Activated T-helper 1 cell treated with Interleukin-2 at 50 U/mL for 16 hours (primary cell): Measurements from ENCODE around the gene GRID1.

ENCODE experiments used
- DNase-seq: peaks from one replicate; pipeline ENCODE4 v3.0.0-alpha.2; 2020; ENCODE audit warnings: low read depth

GRID1 gene

DNA sequence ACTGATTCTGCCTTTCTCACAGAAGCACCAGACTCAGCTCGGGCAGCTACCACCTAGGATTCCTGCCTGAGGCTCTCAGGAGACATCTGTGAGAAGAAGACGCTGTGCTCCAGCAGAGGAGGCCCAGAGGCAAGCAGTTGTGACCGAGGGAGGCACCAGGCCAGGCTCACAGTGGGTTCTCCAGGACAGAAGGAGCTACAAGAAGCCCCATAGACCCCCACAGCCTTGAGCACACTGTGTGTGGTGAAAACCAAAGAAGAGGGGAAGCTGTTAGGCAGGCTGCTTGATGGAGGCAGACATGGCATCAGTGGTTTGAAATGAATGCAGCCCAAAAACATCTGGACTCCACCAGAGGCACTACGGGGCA is 198.8 kb downstream of the GRID1 start:
- DNase-seq = no peak

DNA sequence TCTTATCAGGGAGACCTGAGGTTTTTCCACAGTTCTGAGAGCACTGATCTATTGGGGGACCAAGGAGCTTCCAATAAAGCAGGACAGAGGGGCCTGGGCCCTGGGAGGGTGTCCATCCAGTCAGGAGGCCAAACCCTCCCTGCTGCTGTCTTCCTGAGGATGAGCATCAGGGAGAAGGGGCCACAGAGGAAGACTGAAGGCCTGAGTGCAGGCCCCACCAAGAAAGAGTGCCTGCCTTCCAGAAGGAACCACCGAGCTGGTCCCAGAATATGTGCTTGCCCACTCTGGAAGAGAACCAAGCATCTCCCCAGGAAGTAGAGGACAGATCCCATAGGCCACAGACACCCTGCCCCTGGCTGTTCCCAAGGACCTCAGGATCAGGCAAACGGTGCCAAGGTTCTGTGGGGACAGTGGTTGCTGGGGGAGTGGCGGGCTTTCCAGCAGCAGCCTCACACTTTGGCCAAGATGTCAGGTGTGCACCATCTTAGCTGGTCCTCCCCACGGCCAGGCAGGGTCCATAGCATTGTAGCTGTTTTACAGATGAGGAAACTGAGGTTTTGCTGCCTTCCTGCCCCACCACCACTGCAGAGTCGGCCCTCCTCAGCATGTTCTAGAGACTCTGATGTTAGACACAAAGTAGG is 199.4 kb downstream of the GRID1 start:
- DNase-seq = no peak

DNA sequence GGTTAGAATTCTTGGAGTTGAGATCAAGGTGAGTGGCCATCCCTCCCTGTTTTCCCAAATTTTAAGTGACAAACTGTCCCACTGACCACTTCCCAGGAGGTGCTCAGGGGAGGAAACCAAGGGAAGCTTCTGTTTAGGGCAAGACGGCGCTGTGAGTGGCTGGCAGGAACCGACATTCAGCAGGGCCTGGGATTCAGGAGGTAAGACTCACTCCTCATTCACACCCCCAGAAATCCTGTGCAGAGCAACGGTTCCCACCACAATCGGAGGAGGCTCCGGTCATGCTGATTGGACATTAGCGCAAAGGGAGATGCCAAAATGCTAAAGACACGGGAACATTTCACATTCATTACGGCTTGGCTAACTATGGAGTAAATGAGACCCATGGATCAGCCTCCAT is 200.9 kb downstream of the GRID1 start:
- no peak for DNase-seq

DNA sequence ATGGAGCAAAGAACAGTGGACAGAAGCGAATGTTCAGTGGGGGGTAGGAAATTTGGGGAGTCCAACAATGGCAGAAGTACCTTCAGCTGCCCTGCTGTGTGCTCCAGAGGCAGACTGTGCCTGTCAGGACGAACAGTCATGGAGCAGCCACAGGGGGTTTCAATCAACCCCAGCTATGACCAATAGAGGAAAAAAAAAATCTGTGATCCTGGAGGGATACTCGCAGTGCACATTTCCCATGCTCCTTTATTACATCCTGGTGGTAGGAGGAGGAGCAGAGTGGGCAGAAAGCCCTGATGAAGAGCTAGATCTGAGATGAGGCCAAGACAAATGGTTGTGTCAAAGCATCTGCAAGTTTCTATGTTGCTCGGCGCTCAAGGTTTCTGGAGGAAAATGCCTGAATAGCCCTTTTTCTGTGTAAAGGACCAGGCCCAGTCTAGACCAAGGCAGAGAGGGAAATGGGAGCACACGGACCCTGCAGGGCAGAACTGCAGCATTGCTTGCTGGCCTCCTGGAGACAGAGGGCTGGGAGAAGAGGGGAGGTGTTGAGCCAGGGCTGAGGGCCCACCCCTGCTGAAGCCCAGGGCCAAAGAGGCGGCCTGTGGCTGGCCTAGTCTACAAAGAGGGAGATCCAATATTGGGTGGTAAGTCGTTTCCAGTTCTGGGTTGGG is 201.5 kb downstream of the GRID1 start:
- DNase-seq = no peak

DNA sequence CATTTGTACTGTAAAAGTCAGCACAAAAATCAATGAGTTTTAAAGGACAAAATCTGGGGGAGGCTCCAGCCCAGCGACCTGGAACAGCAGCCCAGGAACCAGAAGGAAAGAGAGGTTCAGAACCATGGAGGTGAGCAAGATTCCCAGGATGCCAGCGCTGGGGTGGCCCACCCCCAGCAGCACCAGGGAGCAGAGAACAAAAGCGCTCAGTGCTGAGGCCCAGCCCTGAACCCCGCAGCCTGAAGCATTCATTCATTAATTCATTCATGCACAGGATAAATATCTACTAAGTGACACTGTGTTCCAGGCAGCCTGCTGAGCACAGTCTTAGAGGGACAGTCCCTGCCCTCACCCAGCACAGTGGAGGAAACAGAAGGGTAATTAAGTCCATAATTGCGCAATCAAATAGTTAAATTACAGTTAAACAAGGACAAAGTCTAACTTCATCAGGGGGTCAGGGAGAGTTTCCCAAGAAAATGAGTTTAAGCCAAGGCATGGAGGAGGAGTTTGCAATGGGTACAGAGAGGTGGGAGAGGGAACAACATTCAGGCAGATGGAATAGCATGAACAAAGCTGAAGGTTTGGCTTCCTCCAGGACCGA is 202.3 kb downstream of the GRID1 start:
- no peak for DNase-seq

DNA sequence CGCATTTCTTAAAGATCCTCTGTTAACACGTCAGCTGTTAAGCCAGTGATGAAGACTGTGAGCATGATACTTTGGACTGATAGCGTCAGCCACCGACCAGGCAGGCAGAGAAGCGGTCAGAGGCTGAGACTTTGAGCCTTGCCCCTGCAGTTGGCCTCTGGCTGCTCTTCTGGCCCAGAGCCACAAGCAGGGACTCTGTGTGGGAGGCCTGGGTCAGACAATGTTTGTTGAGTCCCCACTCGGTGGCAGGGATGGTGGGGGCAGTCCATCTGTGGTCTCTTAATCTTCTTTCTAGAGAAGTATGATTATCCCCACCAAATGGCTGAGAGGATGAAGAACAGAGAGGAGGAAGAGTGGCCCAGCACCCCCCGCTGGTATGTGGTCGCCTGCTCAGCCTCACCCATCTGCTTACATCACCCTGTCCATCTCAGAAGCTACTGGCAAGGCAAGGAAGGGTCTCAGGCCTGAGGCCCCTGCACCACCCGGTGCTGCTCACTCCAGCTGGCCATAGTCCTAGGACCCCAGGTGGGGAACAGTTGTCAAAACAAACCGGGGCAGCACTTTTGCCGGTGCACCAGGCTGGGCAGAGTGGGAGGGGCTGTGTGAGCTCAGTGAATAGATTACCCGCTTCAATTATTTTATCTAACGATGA is 202.9 kb downstream of the GRID1 start:
- no peak for DNase-seq

DNA sequence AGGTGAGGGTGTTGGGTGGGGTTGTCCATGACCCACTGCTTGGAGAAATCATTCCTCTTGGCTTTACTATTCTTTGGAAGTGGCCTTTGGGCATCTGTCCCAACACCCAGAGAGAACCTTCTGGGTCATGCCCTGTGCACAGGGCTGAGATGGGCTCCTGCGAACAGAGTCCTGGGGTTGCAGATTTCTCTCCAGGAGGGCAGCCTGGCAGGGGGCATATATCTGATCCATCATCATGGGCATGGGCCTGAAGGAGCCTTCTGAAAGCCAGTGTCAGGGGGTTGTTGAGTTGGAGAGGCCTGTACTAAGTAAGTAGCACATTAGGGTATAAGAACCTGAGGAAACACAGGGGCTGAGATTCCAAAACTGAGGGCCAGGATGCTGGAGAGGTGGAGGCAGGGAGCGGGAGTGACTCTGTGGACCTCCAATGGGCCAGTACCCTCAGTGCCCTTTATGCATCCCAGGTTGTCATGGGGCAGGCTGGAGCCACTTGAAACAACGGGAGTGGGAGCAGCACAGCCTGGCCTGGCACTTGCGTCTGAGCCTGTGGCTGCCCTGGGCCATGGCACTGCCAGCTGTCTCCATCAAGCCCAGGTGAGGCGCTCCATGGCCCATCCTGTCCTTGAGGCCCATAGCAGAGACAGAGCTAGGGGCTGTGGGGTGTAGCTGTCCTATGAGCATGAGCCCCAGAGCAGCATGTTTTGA is 203.7 kb downstream of the GRID1 start:
- no peak for DNase-seq

DNA sequence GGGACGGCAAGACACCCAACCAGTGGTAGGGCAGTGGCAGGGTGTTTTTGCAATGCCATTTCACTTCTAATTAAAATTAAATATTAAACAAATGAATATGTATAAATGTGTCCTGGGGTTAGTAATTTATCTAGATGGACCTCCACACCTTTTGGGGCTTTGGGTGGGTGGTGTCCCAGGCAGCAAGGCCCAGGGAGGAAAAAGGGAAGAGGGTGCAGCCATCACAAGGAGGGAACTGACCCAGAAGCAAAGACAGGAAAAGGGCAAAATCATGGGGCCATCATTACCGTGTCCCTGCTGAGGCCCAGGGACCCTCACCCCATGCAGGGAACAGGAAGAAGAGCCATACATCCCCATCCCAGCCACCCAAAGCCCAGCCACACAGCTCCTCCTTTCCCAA is 204.6 kb downstream of the GRID1 start:
- no peak for DNase-seq

DNA sequence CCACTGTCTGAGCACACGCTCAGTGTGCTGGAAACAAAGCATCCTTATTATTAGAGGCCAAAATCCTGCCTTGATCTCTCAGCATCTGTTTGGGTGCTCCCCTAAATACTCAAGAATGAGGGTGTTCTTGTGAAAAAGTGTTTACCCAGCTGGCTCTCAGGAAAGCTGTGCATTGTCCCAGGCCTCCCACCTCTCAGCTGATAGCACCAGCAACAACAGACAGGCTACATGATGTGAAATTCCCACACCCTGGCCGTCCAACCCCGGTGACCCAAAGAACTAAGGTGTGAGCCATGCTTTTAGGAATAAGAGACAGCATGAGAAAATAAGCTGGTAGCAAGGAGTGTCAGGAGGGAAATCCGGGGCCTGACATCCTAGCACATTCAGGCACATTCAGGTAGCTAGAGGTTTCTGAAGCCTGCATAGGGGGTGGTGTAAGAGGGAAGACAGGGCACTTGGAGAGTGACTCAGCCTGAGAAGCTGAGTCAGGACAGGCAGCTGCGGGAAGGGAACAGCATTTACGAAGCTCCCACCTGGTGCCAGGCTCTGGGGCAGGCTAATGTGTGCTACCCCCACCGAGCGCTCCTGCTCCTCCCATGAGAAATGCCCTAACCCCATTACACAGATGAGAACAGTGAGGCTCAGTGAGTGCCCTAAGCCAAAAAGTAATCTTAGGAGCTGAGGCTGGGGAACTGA is 205.6 kb downstream of the GRID1 start:
- no peak for DNase-seq

DNA sequence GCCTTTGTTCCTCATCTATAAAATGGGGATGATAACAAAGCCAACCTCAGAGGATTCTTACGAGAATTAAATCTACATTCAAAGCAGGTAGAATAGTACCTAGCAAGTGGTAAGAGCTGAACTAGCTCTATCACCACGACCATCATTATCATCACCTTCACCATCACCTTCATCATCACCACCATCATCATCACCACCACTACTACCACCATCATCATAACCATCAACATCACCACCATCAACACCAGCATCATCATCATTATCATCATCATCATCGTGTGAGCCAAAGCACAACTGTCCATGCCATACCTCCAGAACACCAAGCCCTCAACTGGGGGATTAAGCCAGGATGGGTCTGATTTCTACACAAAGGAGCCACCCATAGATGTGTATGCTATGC is 206.8 kb downstream of the GRID1 start:
- no peak for DNase-seq

DNA sequence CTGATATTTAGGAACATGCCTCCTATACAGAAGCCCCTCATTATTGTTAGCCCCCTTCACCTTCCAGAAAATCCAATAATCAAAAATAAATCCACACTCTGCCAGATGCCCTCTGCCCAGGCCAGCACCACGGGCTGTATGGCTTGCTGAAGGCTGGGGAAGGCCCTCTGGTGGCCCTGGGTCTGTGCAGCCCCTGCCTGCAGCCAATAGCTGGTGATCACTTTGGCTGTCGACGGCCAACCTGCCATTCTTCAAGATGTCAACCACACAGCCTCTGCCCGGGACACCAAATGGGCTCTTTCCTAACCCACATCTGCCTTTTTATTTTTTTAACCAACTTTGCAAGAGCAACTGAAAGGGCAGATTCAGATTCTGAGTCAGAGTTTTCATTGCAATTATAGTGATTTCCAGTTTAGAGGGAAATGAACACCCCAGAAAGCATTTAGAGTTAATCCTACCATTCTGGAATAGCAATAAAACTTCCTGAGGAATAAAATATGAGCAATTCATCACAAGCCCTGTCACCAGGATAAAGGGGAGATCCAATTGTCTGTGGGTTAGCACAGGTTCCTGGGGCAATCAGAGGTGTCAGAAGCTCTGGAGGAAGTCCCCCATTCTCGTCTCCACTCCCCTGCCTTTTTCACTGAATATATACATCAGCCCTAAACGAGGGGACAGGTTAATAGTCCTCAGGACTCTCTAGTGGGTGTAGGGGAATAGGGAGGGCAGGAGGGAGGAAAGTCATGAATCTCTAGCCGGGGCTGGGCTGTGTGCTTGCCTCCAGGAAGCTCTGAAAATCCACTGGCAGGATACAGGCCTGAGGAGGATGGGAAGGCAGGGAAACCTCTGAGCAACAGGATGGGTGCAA is 211.3 kb downstream of the GRID1 start:
- DNase-seq = no peak

DNA sequence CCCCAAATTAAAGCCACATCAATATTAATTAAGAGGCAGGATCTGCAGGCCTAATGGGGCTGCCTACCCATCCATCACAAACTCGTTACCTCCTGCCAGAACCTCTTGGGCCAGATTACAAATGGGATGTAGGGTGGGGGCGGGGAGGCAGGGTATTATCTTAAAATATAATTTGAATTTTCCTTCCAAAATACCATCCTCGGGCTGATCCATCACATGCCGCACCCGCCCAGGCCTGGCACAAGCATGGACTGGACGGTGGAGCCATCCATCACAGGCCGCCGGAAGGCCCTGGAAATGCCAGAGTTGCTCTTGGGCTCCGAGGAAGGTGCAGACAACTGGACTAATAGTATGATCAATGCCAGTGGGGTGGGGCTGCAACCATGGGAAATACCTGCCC is 212.8 kb downstream of the GRID1 start:
- no peak for DNase-seq

DNA sequence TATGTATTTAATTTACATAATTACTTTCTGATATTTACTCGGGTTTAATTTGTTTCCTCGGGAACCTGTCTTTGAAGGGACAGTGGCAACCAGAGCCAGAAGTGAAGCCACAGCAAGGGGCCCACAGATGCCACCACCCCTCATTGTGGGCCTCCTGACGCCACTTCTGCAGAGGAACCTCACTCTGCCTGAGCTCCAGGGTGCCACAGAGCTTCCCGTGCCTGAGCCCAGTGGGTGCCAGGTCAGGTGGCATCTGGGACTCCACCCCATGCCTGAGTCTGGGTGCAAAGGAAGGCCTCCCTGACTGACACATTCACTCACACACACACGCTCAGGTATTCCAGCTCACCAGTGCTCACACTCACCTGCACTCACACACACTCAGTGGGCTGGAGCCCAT is 213.7 kb downstream of the GRID1 start:
- DNase-seq = no peak

DNA sequence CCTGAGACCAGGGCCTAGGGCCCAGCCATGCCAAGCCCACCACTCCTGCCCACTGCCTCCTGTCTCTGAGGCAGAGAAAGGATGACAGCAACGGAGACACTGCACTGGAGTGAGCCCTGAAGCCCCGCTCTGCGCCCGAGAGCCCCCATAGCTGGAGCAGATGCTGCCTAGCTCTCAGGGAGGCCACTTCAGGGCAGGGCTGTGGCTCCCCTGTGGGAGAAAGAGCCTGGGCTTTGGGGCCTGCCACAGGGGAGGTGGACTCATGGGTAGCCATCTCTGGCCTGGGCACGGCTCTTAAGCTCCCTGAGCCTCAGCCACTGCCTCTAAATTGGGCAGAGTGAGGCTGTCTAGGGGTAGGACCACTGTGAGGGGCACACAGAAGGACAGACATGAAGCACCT is 214.2 kb downstream of the GRID1 start:
- DNase-seq = no peak

DNA sequence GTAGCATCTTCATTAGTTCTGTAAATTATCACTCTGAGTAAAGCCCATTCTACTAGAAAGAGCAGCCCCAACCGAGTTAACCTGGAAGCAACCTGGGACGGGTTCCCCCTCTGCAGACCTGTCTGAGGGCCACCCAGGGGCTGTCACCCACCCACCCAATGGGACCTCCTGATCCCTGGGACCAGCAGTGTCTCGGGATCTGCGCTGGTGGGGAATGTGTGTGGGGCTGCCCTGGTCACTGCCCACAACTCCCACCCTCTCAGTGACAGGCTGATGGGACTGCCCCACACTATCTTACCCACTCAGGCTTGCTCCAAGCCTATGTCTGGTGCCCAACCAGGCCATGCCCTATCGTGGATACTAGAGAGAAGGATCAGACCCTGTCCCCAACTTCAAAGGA is 215.0 kb downstream of the GRID1 start:
- DNase-seq = no peak

DNA sequence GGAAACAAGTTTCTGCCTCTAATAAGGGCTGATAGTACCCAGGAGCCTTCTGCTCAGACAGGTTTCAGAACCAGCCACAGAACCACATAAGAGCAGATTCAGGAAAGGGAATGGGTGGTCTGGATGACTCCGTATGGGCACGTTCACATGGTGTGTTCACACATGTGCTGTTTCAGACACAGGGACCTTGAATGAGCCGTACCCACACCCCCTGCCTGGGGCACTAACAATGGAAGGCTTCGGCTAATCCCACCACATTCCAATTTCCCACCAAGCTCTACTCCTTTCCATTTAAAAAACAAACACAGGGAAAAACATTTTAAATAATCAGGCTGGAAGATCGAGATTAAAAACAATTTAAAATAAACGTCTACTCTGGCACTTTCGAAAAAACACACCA is 217.3 kb downstream of the GRID1 start:
- DNase-seq = no peak

DNA sequence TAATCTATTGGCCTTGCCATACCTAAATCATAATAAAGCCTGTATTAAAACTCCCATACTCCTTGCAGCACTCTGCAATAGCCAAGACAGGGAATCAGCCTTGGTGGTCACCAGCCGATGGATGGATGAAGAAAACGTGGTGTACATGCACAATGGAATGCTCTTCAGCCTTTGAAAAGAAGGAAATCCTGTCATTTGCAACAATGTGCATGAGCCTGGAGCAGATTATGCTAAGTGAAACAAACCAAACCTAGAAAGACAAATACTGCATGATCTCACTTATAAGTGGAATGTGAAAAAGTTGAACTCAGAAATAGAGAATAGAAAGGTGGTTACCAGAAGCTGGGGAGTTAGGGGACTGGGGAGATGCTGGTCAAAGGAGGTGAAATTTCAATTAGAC is 218.5 kb downstream of the GRID1 start:
- no peak for DNase-seq

DNA sequence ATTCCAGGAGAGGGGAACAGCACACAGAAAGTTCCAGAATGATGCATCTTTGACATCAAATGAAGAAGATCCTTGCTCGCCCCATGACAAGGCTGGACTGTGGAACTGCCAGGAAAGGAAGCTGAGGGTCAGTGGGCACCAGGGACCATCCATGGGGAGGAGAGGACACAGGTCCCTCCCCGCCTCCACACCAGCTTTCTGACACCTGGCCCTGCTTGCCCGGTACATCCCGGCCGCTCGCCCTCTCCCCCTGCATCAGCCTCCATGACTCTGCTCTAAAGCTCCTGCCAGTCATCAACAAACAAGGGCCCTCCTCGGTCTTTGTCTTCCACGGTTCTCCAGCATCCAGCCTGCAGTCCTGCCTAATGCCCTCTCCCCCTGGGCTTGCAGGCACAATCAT is 222.3 kb downstream of the GRID1 start:
- DNase-seq = no peak

DNA sequence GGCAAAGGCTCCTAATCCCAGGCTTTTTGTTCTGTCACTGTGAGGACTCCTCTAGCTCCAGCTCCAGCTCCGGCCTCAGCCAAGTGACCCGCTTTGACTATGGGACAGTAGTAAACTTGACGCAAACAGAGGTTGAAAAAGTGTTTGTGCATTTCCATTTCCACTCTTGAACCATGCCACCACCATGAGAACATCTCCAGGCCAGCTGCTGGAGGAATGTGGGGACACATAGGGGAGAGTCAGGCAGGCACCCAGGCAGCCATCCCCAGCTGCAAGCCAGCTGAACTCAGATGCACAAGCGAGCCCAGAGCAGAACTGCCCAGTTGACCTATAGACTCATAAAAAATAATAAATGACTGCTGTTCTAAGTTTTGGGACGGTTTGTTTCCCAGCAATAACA is 224.7 kb downstream of the GRID1 start:
- no peak for DNase-seq

DNA sequence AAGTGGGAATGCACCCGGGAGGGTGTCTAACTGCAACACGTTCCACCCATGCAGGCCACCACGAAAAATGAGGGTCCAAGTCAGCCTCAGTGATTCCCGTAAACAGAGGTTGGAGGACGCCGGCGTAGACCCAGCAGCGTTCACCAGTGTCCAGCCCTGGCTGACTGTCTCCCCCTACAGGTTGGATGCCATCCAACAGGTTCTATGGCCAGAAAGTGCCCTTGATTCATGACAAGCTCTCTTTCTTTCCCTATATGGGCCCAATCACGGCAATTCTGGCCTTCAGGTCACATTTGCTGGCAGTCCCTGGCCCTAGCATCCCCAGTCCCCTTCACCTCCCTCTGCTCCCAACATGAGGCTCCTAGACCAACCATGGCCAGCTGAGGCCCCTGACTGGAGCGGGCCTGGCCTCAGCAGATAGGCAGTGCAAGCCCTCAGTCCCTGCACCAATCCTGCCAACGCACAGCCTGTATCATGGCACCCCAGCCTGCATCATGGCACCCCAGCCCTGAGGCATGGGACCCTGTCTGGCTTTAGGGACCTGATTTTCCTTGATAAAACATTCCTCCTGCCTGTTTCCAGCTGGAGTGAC is 227.4 kb downstream of the GRID1 start:
- DNase-seq = no peak

DNA sequence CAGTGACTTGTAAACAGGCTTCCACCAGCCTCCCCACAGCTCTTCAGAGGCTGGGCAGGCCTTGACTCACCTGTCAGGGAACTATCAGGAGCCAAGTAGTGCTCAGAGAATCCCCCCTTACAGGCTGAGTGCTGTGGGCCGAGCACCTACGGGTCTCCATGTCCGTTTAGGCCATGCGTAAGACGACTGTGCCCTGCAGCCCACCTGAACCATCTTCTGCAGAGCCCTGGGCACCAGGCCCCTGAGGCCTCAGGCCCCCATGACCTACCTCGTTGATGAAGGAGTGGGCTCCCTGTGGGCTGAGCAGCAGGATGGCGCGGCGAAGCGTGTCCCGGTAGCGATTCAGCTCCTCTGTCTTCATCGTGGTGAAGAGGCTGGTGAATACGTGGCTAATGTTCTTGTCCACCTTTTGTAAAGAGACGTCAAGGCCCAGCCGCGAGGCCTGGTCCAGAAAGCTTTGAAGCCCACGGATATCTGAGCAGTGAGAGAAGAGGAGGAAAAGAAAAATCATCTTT is 228.0 kb downstream of the GRID1 start:
- DNase-seq = no peak
